ENCODE measurements around the gene FADS2. TPM values are rescaled to one million over a fixed set of nuclear protein-coding genes. Genes with fewer than 3 reads are reported as not detected.
A peak's percentile ranks its signal among the peaks of the same experiment; 100 is the strongest.

The FADS2 gene
- total RNA-seq, 1 donor from 2014 or later = 315 TPM

DNA sequence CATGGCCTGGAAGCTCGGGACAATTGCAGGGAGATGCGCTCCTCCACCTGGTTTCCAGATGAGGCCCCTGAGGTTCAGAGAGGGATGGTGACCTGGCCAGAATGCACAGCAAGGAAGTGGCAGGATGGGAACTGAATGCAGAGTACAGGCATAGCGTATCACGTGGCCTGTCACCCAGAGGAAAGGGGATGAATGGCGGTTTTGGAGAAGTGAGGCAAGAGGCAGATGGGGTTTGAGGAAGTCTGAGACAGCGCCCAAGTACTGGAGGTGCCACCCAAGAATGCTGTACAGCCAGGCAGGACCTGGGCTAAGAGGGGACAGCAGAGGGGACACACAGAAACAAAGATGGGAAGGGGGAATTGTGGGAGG is 84.4 kb downstream of the FADS2 start:
- TF ChIP-seq, protein P1, sequence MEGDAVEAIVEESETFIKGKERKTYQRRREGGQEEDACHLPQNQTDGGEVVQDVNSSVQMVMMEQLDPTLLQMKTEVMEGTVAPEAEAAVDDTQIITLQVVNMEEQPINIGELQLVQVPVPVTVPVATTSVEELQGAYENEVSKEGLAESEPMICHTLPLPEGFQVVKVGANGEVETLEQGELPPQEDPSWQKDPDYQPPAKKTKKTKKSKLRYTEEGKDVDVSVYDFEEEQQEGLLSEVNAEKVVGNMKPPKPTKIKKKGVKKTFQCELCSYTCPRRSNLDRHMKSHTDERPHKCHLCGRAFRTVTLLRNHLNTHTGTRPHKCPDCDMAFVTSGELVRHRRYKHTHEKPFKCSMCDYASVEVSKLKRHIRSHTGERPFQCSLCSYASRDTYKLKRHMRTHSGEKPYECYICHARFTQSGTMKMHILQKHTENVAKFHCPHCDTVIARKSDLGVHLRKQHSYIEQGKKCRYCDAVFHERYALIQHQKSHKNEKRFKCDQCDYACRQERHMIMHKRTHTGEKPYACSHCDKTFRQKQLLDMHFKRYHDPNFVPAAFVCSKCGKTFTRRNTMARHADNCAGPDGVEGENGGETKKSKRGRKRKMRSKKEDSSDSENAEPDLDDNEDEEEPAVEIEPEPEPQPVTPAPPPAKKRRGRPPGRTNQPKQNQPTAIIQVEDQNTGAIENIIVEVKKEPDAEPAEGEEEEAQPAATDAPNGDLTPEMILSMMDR (IDR thresholded peaks at IDR 0.05) = no peak
- Mint-ChIP-seq H3K36me3 (ENCODE audit: low read depth) (peaks cover 2% of the 10 kb centered on the region), H3K4me3 (ENCODE audit: unreplicated experiment) (no peak overlapping the region), H3K4me1 (ENCODE audit: low read depth) (peaks cover 18% of the 10 kb centered on the region), H3K9me3 (ENCODE audit: low read depth) (no peaks in the 10 kb centered on the region), H3K27ac (ENCODE audit: unreplicated experiment) (no peak overlapping the region), H3K27me3 (ENCODE audit: low read depth) (no peaks in the 10 kb centered on the region)
- DNase-seq (ENCODE audit: low spot score) = no peak

DNA sequence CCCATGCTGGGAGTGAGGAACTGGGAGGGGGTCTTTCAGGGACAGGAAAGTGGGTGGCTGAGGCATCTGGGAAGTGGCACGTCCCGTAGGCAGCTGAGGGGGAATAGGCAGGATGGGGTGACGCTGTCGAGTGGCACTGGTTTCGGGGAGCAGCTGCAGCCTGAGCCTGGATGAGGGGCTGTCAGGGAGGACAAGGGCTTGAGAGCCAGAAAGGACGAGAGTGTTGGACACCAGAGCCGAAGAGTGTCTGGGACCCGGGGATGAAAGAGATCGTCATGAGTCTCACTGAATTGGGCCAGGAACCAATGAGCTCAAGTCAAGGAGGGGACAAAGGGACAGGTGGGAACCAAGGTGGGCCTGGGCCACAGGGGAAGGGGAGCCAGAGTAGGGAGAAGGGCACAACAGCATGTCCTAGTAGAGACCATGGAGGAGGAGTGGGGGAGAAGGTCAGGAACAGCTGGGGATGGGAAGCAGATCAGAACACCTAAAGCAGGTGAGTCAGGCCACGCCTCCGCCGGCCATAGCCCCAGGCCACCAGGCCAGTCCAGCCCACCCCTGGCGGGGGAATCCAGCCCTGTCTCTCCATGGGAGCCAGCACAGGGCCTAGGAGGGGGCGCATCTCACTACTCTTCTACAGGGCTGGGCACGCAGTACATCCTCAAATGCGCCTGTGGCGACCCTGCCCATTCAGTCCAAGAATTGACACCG is 85.0 kb downstream of the FADS2 start:
- no peaks in the 10 kb centered on the region for H3K9me3 Mint-ChIP-seq (ENCODE audit: low read depth)
- no peaks in the 10 kb centered on the region for H3K27me3 Mint-ChIP-seq (ENCODE audit: low read depth)
- peak overlapping the region; percentile 4 for H3K27ac Mint-ChIP-seq (ENCODE audit: unreplicated experiment)
- DNase-seq (ENCODE audit: low spot score) = peak; percentile 73
- H3K4me1 Mint-ChIP-seq (ENCODE audit: low read depth) = peaks cover 24% of the 10 kb centered on the region
- H3K36me3 Mint-ChIP-seq (ENCODE audit: low read depth) = no peaks in the 10 kb centered on the region
- TF ChIP-seq, protein P1 (IDR thresholded peaks at IDR 0.05) = no peak
- H3K4me3 Mint-ChIP-seq (ENCODE audit: unreplicated experiment) = no peak overlapping the region

- peak; percentile 28 for DNase-seq (ENCODE audit: low spot score)
- Mint-ChIP-seq H3K4me3 (ENCODE audit: unreplicated experiment) (no peak overlapping the region), H3K9me3 (ENCODE audit: low read depth) (no peaks in the 10 kb centered on the region), H3K36me3 (ENCODE audit: low read depth) (no peaks in the 10 kb centered on the region), H3K4me1 (ENCODE audit: low read depth) (peaks cover 31% of the 10 kb centered on the region), H3K27me3 (ENCODE audit: low read depth) (no peaks in the 10 kb centered on the region), H3K27ac (ENCODE audit: unreplicated experiment) (no peak overlapping the region)
- TF ChIP-seq, protein P1 (IDR thresholded peaks at IDR 0.05) = no peak
Measured at GRCh38 chr11:61913699-61914395, 85.7 kb downstream of the FADS2 start.

DNA sequence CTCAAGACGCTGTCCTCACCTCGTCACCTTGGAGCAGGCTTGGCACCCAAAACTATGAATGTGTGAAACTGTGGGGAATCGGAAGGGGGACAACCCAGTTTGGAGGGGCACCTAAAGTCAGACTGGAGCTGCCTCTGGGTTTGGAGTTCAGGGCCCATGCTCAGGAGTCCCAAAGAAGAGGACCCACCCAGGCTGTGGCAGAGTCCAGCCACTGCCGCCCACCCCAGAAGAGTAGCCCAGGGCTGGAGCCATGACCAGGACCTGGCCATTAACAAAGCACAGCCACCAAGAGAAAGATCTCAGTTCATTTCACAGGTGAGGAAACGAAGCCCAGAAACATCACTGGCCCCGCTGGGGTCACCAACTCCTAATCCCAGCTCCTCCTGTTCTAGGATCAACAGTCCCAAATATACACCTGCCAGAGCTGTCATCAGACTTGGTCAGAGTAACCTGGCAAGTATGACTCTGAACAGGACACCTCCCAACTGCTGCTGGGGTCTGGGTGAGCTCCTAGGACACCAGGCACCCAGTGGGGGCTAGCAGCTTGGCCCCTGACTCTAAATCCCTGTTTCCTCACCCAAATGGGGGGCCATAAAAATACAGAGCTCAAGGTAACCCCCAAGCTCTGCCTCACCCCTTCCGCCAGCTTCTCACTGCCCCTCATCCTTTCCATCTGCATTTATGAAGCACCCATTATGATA is 86.5 kb downstream of the FADS2 start:
- TF ChIP-seq, protein P1 (IDR thresholded peaks at IDR 0.05) = no peak
- Mint-ChIP-seq H3K4me3 (ENCODE audit: unreplicated experiment) (no peak overlapping the region), H3K27ac (ENCODE audit: unreplicated experiment) (no peak overlapping the region), H3K27me3 (ENCODE audit: low read depth) (no peaks in the 10 kb centered on the region), H3K36me3 (ENCODE audit: low read depth) (no peaks in the 10 kb centered on the region), H3K9me3 (ENCODE audit: low read depth) (no peaks in the 10 kb centered on the region), H3K4me1 (ENCODE audit: low read depth) (peaks cover 34% of the 10 kb centered on the region)
- DNase-seq (ENCODE audit: low spot score) = peak; percentile 47

GRCh38 chr11:61916737-61917333 is 88.7 kb downstream of the FADS2 start:
- H3K36me3 Mint-ChIP-seq (ENCODE audit: low read depth) = no peaks in the 10 kb centered on the region
- H3K4me3 Mint-ChIP-seq (ENCODE audit: unreplicated experiment) = peak overlapping the region; percentile 70
- DNase-seq (ENCODE audit: low spot score) = peak; percentile 85
- peaks cover 35% of the 10 kb centered on the region for H3K4me1 Mint-ChIP-seq (ENCODE audit: low read depth)
- no peaks in the 10 kb centered on the region for H3K9me3 Mint-ChIP-seq (ENCODE audit: low read depth)
- no peak overlapping the region for H3K27ac Mint-ChIP-seq (ENCODE audit: unreplicated experiment)
- TF ChIP-seq, protein P1 (IDR thresholded peaks at IDR 0.05) = no peak
- H3K27me3 Mint-ChIP-seq (ENCODE audit: low read depth) = no peaks in the 10 kb centered on the region

Data from chondrocyte (in vitro differentiated cells).